ENCODE measurements around the gene NYNRIN. TPM values are rescaled to one million over a fixed set of nuclear protein-coding genes. Genes with fewer than 3 reads are reported as not detected.

NYNRIN gene
- total RNA-seq, 1 experiment from 2014 or later, result 0.27 TPM

GRCh38 chr14:24376448-24377070 is 22.2 kb upstream of the NYNRIN start:
- ATAC-seq (no peak), DNase-seq (ENCODE audit: low read depth, low spot score) (no peak)
- intact Hi-C loops (cut with micrococcal nuclease), result no loop called here
- no peaks in the 10 kb centered on the region for H3K36me3 ChIP-seq (ENCODE audit: control insufficient read depth in 1 of 2, insufficient read depth in 2 of 2, low read length in 2 of 2)
- H3K4me2 ChIP-seq (ENCODE audit: low read length), result no peak overlapping the region
- H3K4me1 ChIP-seq (ENCODE audit: control insufficient read depth in 1 of 2, insufficient read depth in 2 of 2, low read length in 2 of 2), result peaks cover 0 to 6% of the 10 kb centered on the region in 2 experiments; a peak in 1 of 4 replicates
- H3K9ac ChIP-seq (ENCODE audit: low read length), result no peak overlapping the region
- TF ChIP-seq CBX3 (IDR thresholded peaks at IDR 0.05; ENCODE audit: low read depth) (no peak), SP1 (IDR thresholded peaks at IDR 0.05; ENCODE audit: low read depth) (no peak), FOSL1 (IDR thresholded peaks at IDR 0.05; ENCODE audit: low read depth) (no peak), SRF (IDR thresholded peaks at IDR 0.05; ENCODE audit: low read depth) (no peak), CTCF (IDR thresholded peaks at IDR 0.05 in 2 of 3, conservative IDR thresholded peaks at IDR 0.05 in 1 of 3; ENCODE audit: borderline replicate concordance in 1 of 3, insufficient read depth in 1 of 3, low read depth in 2 of 3, low read length in 2 of 3) (no peak), EGR1 (IDR thresholded peaks at IDR 0.05; ENCODE audit: low read depth) (no peak), SIN3A (IDR thresholded peaks at IDR 0.05; ENCODE audit: low read depth) (no peak), ZNF274 (IDR thresholded peaks at IDR 0.05; ENCODE audit: low read depth, low read length) (no peak), MAX (IDR thresholded peaks at IDR 0.05) (no peak), POLR2AphosphoS5 (IDR thresholded peaks at IDR 0.05; ENCODE audit: low read depth, low read length) (no peak), POLR2A (IDR thresholded peaks at IDR 0.05; ENCODE audit: borderline replicate concordance, extremely low read depth, insufficient read depth, insufficient read length) (no peak), EZH2 (IDR thresholded peaks at IDR 0.05) (no peak), TCF7L2 (IDR thresholded peaks at IDR 0.05; ENCODE audit: borderline replicate concordance, extremely low read depth, insufficient read depth, insufficient read length) (no peak), YY1 (IDR thresholded peaks at IDR 0.05; ENCODE audit: extremely low read depth, insufficient replicate concordance, low read depth, low read length) (no peak), ZFX (IDR thresholded peaks at IDR 0.05) (no peak), ELF1 (IDR thresholded peaks at IDR 0.05; ENCODE audit: borderline replicate concordance, low read depth) (no peak)
- TF ChIP-seq, protein P1, sequence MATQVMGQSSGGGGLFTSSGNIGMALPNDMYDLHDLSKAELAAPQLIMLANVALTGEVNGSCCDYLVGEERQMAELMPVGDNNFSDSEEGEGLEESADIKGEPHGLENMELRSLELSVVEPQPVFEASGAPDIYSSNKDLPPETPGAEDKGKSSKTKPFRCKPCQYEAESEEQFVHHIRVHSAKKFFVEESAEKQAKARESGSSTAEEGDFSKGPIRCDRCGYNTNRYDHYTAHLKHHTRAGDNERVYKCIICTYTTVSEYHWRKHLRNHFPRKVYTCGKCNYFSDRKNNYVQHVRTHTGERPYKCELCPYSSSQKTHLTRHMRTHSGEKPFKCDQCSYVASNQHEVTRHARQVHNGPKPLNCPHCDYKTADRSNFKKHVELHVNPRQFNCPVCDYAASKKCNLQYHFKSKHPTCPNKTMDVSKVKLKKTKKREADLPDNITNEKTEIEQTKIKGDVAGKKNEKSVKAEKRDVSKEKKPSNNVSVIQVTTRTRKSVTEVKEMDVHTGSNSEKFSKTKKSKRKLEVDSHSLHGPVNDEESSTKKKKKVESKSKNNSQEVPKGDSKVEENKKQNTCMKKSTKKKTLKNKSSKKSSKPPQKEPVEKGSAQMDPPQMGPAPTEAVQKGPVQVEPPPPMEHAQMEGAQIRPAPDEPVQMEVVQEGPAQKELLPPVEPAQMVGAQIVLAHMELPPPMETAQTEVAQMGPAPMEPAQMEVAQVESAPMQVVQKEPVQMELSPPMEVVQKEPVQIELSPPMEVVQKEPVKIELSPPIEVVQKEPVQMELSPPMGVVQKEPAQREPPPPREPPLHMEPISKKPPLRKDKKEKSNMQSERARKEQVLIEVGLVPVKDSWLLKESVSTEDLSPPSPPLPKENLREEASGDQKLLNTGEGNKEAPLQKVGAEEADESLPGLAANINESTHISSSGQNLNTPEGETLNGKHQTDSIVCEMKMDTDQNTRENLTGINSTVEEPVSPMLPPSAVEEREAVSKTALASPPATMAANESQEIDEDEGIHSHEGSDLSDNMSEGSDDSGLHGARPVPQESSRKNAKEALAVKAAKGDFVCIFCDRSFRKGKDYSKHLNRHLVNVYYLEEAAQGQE (IDR thresholded peaks at IDR 0.05; ENCODE audit: low read depth), result no peak
- no TSS peak for BruUV-seq (replicated peaks)
- CTCF ChIA-PET, result no interaction called here
- no peak overlapping the region for H2AFZ ChIP-seq (ENCODE audit: low read depth, low read length, poor library complexity, severe bottlenecking)
- H4K20me1 ChIP-seq (ENCODE audit: insufficient read depth), result no peaks in the 10 kb centered on the region
- H3K9me3 ChIP-seq (ENCODE audit: control insufficient read depth in 1 of 2, insufficient read depth in 1 of 2, low read depth in 1 of 2, low read length in 2 of 2), result no peaks in the 10 kb centered on the region
- H3K4me3 ChIP-seq (replicated peaks in 1 of 2; ENCODE audit: low read depth in 1 of 2, low read length in 2 of 2), result no peak overlapping the region
- POLR2A ChIA-PET, result no interaction called here
- H3K27me3 ChIP-seq (ENCODE audit: insufficient read depth, low read length), result no peaks in the 10 kb centered on the region
- no peak overlapping the region for H3K27ac ChIP-seq (ENCODE audit: low read depth, low read length)
- no peaks in the 10 kb centered on the region for H3K79me2 ChIP-seq (ENCODE audit: insufficient read depth, low read length)
- no peaks in the 10 kb centered on the region for H3K9me2 ChIP-seq (ENCODE audit: insufficient read depth)
- RAD21 ChIA-PET (ENCODE audit: low non-redundant PET in 1 of 2, low total read pairs in 2 of 2, uncharacterized antibody in 2 of 2, unreplicated experiment in 2 of 2), result no interaction called here

Data from HCT116 (cell line).